ENCODE results near the gene ALG9.
A peak's percentile ranks its signal among the peaks of the same experiment; 100 is the strongest.

Gene ALG9

GRCh38 chr11:111829185-111829968 is 42.0 kb downstream of the ALG9 start:
- no peak for TF ChIP-seq CTCF (IDR thresholded peaks at IDR 0.05; ENCODE audit: control insufficient read depth, extremely low read depth, insufficient read depth)
- no peak overlapping the region for H3K4me3 ChIP-seq (ENCODE audit: low read depth, low read length)
- DNase-seq (ENCODE audit: low read depth): no peak

GRCh38 chr11:111826322-111826950 is 44.9 kb downstream of the ALG9 start:
- TF ChIP-seq CTCF (IDR thresholded peaks at IDR 0.05; ENCODE audit: control insufficient read depth, extremely low read depth, insufficient read depth): no peak
- no peak overlapping the region for H3K4me3 ChIP-seq (ENCODE audit: low read depth, low read length)
- DNase-seq (ENCODE audit: low read depth): no peak

GRCh38 chr11:111823629-111824028 is 47.8 kb downstream of the ALG9 start:
- DNase-seq (ENCODE audit: low read depth): no peak
- TF ChIP-seq CTCF (IDR thresholded peaks at IDR 0.05; ENCODE audit: control insufficient read depth, extremely low read depth, insufficient read depth): no peak
- no peak overlapping the region for H3K4me3 ChIP-seq (ENCODE audit: low read depth, low read length)

- TF ChIP-seq CTCF (IDR thresholded peaks at IDR 0.05; ENCODE audit: control insufficient read depth, extremely low read depth, insufficient read depth): no peak
Measured at GRCh38 chr11:111823131-111823530, 48.2 kb downstream of the ALG9 start.

GRCh38 chr11:111819829-111820237 is 51.5 kb downstream of the ALG9 start:
- peak; percentile 33 for DNase-seq (ENCODE audit: low read depth)
- no peak for TF ChIP-seq CTCF (IDR thresholded peaks at IDR 0.05; ENCODE audit: control insufficient read depth, extremely low read depth, insufficient read depth)
- H3K4me3 ChIP-seq (ENCODE audit: low read depth, low read length): no peak overlapping the region

More at GRCh38 chr11:111823131-111823530, 48.2 kb downstream of the ALG9 start:
- DNase-seq (ENCODE audit: low read depth): no peak
- H3K4me3 ChIP-seq (ENCODE audit: low read depth, low read length): no peak overlapping the region

- no peak overlapping the region for H3K4me3 ChIP-seq (ENCODE audit: low read depth, low read length)
- no peak for DNase-seq (ENCODE audit: low read depth)
- TF ChIP-seq CTCF (IDR thresholded peaks at IDR 0.05; ENCODE audit: control insufficient read depth, extremely low read depth, insufficient read depth): no peak
Measured at GRCh38 chr11:111819161-111819828, 52.1 kb downstream of the ALG9 start.
